WTC11 (cell line): Measurements from ENCODE around the gene TAS2R7. TPM values are rescaled to one million over a fixed set of nuclear protein-coding genes. Genes with fewer than 3 reads are reported as not detected.

Source experiments
- ATAC-seq: fragments of 200-7000 bp; cut with Tn5 transposase; 2 replicates; pipeline ENCODE4 v1.10.0; 2021; ENCODE audit warnings: mild to moderate bottlenecking, moderate library complexity
- CTCF ChIA-PET: fragments of 300-600 bp; sonication (Branson Sonifier 250); formaldehyde crosslinking; loops from one replicate; lab custom pipeline; 2021; ENCODE audit warnings: antibody characterized with exemption; lab: Charles Lee
- POLR2A ChIA-PET: fragments of 350-600 bp; sonication (Branson Sonifier 250); formaldehyde crosslinking; loops from one replicate; lab custom pipeline; 2021; ENCODE audit warnings: antibody characterized with exemption; lab: Charles Lee
- DNase-seq: peaks from one replicate; pipeline ENCODE4 v3.0.0; 2021; ENCODE audit warnings: low spot score
- H3K27ac Mint-ChIP-seq: 2 replicates; pipeline ENCODE4 v1.8.0; 2021; ENCODE audit warnings: mixed read lengths
- H3K27me3 Mint-ChIP-seq: 2 replicates; pipeline ENCODE4 v1.8.0; 2021; ENCODE audit warnings: low read depth, mild to moderate bottlenecking, moderate library complexity, mixed read lengths
- H3K36me3 Mint-ChIP-seq: 2 replicates; pipeline ENCODE4 v1.8.0; 2021; ENCODE audit warnings: mixed read lengths
- H3K4me1 Mint-ChIP-seq: 2 replicates; pipeline ENCODE4 v1.8.0; 2022; ENCODE audit warnings: mixed read lengths
- H3K4me3 Mint-ChIP-seq: 2 replicates; pipeline ENCODE4 v1.8.0; 2021; ENCODE audit warnings: mild to moderate bottlenecking, moderate library complexity, mixed read lengths
- H3K9me3 Mint-ChIP-seq: 2 replicates; pipeline ENCODE4 v1.8.0; 2021; ENCODE audit warnings: mixed read lengths
- ETV6 ChIP-seq: sonication (generic); formaldehyde crosslinking; IDR thresholded peaks from 2 replicates; pipeline ENCODE4 v1.8.1; 2022; ENCODE audit warnings: mild to moderate bottlenecking, missing genetic modification reagents
- HMGA2 ChIP-seq: fragments of 250-450 bp; sonication (Bioruptor Pico); IDR thresholded peaks from 2 replicates; pipeline ENCODE4 v1.4.0; 2021; ENCODE audit warnings: mild to moderate bottlenecking, moderate library complexity
- IRF2 ChIP-seq: sonication (generic); formaldehyde crosslinking; IDR thresholded peaks from 2 replicates; pipeline ENCODE4 v1.8.0; 2022; ENCODE audit warnings: low read depth, missing genetic modification reagents, borderline replicate concordance
- JAZF1 ChIP-seq: fragments of 250-450 bp; sonication (Bioruptor Pico); IDR thresholded peaks from 2 replicates; pipeline ENCODE4 v1.9.0; 2021; ENCODE audit warnings: moderate library complexity, mild to moderate bottlenecking, inconsistent platforms
- PRRX2 ChIP-seq: fragments of 250-450 bp; sonication (Bioruptor Pico); IDR thresholded peaks from 2 replicates; pipeline ENCODE4 v1.8.0; 2021; ENCODE audit warnings: mild to moderate bottlenecking
- SP1 ChIP-seq: sonication (generic); formaldehyde crosslinking; conservative IDR thresholded peaks from 2 replicates; pipeline ENCODE4 v1.8.1; 2022; ENCODE audit warnings: missing genetic modification reagents
- TP53 ChIP-seq: sonication (generic); formaldehyde crosslinking; IDR thresholded peaks from 2 replicates; pipeline ENCODE4 v1.8.1; 2023; ENCODE audit warnings: mild to moderate bottlenecking, missing genetic modification reagents
- ZNF121 ChIP-seq: sonication (generic); formaldehyde crosslinking; IDR thresholded peaks from 2 replicates; pipeline ENCODE4 v1.8.0; 2023; ENCODE audit warnings: missing genetic modification reagents
- ZNF219 ChIP-seq: sonication (generic); formaldehyde crosslinking; IDR thresholded peaks from 2 replicates; pipeline ENCODE4 v1.8.0; 2023; ENCODE audit warnings: missing genetic modification reagents, mild to moderate bottlenecking, borderline replicate concordance
- ZNF416 ChIP-seq: fragments of 250-450 bp; sonication (Bioruptor Pico); IDR thresholded peaks from 2 replicates; pipeline ENCODE4 v1.9.0; 2021; ENCODE audit warnings: mild to moderate bottlenecking, inconsistent platforms
- ZNF423 ChIP-seq: fragments of 250-450 bp; sonication (Bioruptor Pico); IDR thresholded peaks from 2 replicates; pipeline ENCODE4 v2.1.2; 2022; ENCODE audit warnings: mild to moderate bottlenecking, moderate library complexity
- total RNA-seq: library from RNA; stranded (reverse); gene quantifications from 3 replicates; pipeline ENCODE4 v1.2.3, GENCODE V29; 2021
- TF ChIP-seq, protein P1 (sequence below): sonication (generic); formaldehyde crosslinking; IDR thresholded peaks from 2 replicates; pipeline ENCODE4 v1.8.0; 2023; ENCODE audit warnings: mild to moderate bottlenecking, missing genetic modification reagents
- TF ChIP-seq, protein P2 (sequence below): sonication (generic); formaldehyde crosslinking; IDR thresholded peaks from 2 replicates; pipeline ENCODE4 v1.8.1; 2023; ENCODE audit warnings: mild to moderate bottlenecking, missing genetic modification reagents, moderate library complexity
- TF ChIP-seq, protein P3 (sequence below): sonication (generic); formaldehyde crosslinking; IDR thresholded peaks from 2 replicates; pipeline ENCODE4 v1.8.0; 2022; ENCODE audit warnings: mild to moderate bottlenecking, missing genetic modification reagents
- TF ChIP-seq, protein P4 (sequence below): fragments of 250-450 bp; sonication (Bioruptor Pico); conservative IDR thresholded peaks from 2 replicates; pipeline ENCODE4 v1.9.0; 2021; ENCODE audit warnings: mild to moderate bottlenecking
- TF ChIP-seq, protein P5 (sequence below): sonication (generic); formaldehyde crosslinking; IDR thresholded peaks from 2 replicates; pipeline ENCODE4 v1.8.0; 2023; ENCODE audit warnings: missing genetic modification reagents

Gene TAS2R7
- total RNA-seq, 1 experiment from 2014 or later = not detected

DNA sequence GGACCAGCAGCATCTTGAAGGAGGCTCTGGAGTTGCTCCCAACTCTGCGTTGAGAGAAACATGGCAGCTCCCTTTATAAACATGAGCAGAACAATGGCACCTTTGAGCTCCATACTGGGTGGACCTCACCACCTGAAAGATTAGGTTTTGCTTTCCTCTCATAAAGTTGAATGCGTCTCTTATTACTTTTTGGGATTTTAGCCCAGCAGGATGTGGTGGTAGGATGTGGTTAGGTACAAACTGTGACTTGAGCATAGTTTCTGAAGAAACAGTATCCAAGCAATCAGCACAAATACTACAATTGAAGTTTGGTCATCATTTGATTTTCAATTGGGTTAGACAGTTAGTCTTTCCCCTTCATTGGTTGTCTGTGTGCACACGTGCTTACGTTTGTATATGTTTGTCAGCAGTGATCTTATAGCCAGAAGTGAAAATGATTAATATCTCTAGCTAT is 47.0 kb upstream of the TAS2R7 start, which contains the start of gene PRR4:
Gene PRR4 (minus strand): TSS at position 51 of the 454 bp plus-strand sequence. CDS start 38 bp downstream, at position 13.
- TF ChIP-seq ZNF219 (CRISPR knock-in tag) = no peak
- no peak for TF ChIP-seq HMGA2 (CRISPR knock-in tag)
- TF ChIP-seq, protein P1, sequence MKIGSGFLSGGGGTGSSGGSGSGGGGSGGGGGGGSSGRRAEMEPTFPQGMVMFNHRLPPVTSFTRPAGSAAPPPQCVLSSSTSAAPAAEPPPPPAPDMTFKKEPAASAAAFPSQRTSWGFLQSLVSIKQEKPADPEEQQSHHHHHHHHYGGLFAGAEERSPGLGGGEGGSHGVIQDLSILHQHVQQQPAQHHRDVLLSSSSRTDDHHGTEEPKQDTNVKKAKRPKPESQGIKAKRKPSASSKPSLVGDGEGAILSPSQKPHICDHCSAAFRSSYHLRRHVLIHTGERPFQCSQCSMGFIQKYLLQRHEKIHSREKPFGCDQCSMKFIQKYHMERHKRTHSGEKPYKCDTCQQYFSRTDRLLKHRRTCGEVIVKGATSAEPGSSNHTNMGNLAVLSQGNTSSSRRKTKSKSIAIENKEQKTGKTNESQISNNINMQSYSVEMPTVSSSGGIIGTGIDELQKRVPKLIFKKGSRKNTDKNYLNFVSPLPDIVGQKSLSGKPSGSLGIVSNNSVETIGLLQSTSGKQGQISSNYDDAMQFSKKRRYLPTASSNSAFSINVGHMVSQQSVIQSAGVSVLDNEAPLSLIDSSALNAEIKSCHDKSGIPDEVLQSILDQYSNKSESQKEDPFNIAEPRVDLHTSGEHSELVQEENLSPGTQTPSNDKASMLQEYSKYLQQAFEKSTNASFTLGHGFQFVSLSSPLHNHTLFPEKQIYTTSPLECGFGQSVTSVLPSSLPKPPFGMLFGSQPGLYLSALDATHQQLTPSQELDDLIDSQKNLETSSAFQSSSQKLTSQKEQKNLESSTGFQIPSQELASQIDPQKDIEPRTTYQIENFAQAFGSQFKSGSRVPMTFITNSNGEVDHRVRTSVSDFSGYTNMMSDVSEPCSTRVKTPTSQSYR (CRISPR knock-in tag) = no peak
- TF ChIP-seq TP53 (CRISPR knock-in tag) = no peak
- no peak for TF ChIP-seq ZNF121
- TF ChIP-seq ZNF416 = no peak
- TF ChIP-seq IRF2 (CRISPR knock-in tag) = no peak
- TF ChIP-seq ZNF423 = no peak
- TF ChIP-seq, protein P2, sequence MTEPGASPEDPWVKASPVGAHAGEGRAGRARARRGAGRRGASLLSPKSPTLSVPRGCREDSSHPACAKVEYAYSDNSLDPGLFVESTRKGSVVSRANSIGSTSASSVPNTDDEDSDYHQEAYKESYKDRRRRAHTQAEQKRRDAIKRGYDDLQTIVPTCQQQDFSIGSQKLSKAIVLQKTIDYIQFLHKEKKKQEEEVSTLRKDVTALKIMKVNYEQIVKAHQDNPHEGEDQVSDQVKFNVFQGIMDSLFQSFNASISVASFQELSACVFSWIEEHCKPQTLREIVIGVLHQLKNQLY (CRISPR knock-in tag) = no peak
- TF ChIP-seq, protein P3, sequence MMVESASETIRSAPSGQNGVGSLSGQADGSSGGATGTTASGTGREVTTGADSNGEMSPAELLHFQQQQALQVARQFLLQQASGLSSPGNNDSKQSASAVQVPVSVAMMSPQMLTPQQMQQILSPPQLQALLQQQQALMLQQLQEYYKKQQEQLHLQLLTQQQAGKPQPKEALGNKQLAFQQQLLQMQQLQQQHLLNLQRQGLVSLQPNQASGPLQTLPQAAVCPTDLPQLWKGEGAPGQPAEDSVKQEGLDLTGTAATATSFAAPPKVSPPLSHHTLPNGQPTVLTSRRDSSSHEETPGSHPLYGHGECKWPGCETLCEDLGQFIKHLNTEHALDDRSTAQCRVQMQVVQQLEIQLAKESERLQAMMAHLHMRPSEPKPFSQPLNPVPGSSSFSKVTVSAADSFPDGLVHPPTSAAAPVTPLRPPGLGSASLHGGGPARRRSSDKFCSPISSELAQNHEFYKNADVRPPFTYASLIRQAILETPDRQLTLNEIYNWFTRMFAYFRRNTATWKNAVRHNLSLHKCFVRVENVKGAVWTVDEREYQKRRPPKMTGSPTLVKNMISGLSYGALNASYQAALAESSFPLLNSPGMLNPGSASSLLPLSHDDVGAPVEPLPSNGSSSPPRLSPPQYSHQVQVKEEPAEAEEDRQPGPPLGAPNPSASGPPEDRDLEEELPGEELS (CRISPR knock-in tag) = no peak
- no peak for TF ChIP-seq PRRX2 (CRISPR knock-in tag)
- TF ChIP-seq ETV6 (CRISPR knock-in tag) = no peak
- TF ChIP-seq, protein P4, sequence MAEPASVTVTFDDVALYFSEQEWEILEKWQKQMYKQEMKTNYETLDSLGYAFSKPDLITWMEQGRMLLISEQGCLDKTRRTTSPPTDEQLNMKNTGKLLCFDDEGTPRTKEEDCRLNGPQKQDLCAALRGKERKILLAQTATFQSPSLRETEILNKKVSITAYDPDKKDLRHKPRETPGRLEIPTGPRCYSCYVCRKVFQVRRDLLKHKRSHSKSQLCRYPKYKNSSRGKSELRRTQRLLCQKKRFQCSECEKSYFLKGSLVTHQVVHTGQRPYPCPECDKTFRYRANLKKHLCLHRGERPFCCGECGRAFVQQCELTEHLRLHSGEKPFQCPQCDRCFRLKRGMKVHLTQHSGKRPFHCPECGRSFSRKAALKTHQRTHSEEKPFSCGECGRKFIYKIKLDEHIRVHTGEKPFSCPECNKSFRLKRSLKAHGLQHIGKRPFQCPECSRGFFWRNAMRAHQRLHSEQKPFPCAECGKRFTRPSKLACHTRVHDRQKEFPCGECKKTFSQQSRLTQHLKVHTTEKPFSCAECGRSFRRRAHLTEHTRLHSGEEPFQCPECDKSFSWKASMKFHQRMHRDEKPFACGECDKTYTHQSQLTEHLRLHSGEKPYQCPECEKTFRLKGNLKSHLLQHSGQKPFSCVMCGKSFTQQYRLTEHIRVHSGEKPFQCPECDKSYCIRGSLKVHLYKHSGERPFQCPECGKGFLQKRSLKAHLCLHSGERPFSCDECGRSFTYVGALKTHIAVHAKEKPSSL (CRISPR knock-in tag) = no peak
- TF ChIP-seq, protein P5, sequence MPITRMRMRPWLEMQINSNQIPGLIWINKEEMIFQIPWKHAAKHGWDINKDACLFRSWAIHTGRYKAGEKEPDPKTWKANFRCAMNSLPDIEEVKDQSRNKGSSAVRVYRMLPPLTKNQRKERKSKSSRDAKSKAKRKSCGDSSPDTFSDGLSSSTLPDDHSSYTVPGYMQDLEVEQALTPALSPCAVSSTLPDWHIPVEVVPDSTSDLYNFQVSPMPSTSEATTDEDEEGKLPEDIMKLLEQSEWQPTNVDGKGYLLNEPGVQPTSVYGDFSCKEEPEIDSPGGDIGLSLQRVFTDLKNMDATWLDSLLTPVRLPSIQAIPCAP (CRISPR knock-in tag) = no peak
- ATAC-seq (no peak), DNase-seq (no peak)
- Mint-ChIP-seq H3K4me3 (no peak within 1 kb of the TSS), H3K36me3 (peaks cover 5% of the 10 kb centered on the region), H3K27me3 (no peaks in the 10 kb centered on the region), H3K4me1 (peaks cover 3% of the 10 kb centered on the region; the same call in 1 of the 2 replicates), H3K9me3 (peaks cover under 1% of the 10 kb centered on the region), H3K27ac (no peak within 1 kb of the TSS)
- ChIA-PET POLR2A (no interaction called here), CTCF (no interaction called here)

DNA sequence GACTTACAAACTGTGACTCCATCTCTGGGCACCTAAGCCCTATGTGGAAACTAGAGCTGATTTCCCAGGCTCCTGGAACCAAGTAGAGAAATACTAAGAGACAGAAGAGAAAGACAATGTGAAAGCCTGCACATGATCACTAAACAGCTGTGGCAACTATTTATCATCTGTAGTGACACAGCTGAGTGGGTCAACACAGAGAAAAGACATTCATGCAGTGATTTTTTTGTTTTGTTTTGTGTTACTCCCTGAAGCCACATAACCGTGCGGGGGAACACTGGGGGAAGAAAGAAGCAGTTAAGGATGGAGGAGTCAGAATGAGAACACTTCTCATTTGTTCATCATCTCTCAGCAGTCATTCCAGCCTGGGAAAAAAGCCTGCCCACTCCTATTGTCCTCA is 45.3 kb upstream of the TAS2R7 start:
- Mint-ChIP-seq H3K4me1 (peaks cover 8% of the 10 kb centered on the region), H3K9me3 (no peaks in the 10 kb centered on the region), H3K36me3 (0 out of 2 replicates have a peak, but pooled peaks cover 4% of the 10 kb centered on the region), H3K27me3 (no peaks in the 10 kb centered on the region), H3K4me3 (no peak overlapping the region), H3K27ac (no peak overlapping the region)
- no peak for ATAC-seq
- CTCF ChIA-PET = no interaction called here
- no peak for TF ChIP-seq SP1
- no peak for TF ChIP-seq ETV6 (CRISPR knock-in tag)
- TF ChIP-seq ZNF416 = no peak
- DNase-seq = no peak
- POLR2A ChIA-PET = no interaction called here

DNA sequence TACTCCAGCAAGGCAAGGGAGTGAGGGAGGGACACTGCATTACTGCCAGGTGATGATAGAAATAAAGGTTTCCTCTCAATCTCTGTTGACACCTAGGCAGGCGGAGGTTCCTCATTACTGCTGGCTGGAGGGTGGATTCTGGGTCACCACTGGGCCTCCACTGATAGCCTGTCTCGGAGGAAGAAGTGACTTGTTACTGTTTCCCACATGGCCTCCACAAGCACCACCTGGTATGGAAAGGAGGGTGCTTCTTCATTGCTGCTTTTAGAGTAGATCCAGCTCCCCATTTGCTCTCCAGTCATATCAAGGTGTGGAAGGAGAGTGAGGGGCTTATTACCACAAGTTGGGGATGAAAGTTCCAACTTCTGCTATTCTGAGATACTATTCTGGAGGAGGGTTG is 40.4 kb upstream of the TAS2R7 start:
- ATAC-seq = no peak

More for the DNA sequence above, 40.4 kb upstream of the TAS2R7 start:
- Mint-ChIP-seq H3K9me3 (no peaks in the 10 kb centered on the region), H3K27ac (no peak overlapping the region), H3K4me3 (no peak overlapping the region), H3K4me1 (peaks cover 11% of the 10 kb centered on the region), H3K36me3 (0 out of 2 replicates have a peak, but pooled peaks cover 4% of the 10 kb centered on the region), H3K27me3 (no peaks in the 10 kb centered on the region)
- ChIA-PET CTCF (no interaction called here), POLR2A (no interaction called here)
- TF ChIP-seq JAZF1 = no peak
- no peak for DNase-seq
